Fibroblast of pulmonary artery (primary cell): ENCODE results near the gene APP.

Experiments
- DNase-seq: peaks from one replicate; pipeline ENCODE4 v3.0.0-alpha.2; 2010; ENCODE audit warnings: low read depth
- H3K4me3 ChIP-seq: replicated peaks from 2 replicates; pipeline ENCODE4 v1.5.1; 2011; ENCODE audit warnings: low read depth, mild to moderate bottlenecking, control low read depth, low read length, moderate library complexity
- TF ChIP-seq, protein P1 (sequence below): IDR thresholded peaks from 2 replicates; pipeline ENCODE4 v1.5.1; 2011; ENCODE audit warnings: mild to moderate bottlenecking, control low read depth, low read length, inconsistent platforms; ENCODE audit errors: missing control alignments

APP gene

GRCh38 chr21:26124421-26124833 lies 46.1 kb downstream of the APP start:
- TF ChIP-seq, protein P1, sequence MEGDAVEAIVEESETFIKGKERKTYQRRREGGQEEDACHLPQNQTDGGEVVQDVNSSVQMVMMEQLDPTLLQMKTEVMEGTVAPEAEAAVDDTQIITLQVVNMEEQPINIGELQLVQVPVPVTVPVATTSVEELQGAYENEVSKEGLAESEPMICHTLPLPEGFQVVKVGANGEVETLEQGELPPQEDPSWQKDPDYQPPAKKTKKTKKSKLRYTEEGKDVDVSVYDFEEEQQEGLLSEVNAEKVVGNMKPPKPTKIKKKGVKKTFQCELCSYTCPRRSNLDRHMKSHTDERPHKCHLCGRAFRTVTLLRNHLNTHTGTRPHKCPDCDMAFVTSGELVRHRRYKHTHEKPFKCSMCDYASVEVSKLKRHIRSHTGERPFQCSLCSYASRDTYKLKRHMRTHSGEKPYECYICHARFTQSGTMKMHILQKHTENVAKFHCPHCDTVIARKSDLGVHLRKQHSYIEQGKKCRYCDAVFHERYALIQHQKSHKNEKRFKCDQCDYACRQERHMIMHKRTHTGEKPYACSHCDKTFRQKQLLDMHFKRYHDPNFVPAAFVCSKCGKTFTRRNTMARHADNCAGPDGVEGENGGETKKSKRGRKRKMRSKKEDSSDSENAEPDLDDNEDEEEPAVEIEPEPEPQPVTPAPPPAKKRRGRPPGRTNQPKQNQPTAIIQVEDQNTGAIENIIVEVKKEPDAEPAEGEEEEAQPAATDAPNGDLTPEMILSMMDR = no peak
- H3K4me3 ChIP-seq = no peak overlapping the region
- peak; percentile 55 for DNase-seq

DNA sequence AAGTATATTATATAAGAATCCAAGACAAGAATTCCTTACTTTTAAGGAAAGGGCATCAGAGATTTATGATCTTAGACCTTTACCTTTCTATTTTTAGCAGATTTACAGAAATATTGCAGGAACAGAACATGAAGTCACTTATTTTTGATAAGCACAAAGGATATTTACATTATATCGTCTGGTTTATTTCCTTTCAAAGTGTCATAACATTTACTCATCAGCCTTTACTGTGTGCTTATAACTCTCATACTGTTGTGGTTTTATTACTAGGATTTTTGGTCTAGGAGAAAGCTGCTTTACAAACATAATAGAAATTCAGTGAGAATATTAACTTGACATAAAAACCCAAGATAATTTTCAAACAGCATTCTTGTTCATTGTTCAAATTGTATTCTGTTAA lies 47.6 kb downstream of the APP start:
- no peak for DNase-seq
- no peak overlapping the region for H3K4me3 ChIP-seq
- TF ChIP-seq, protein P1 = no peak

GRCh38 chr21:26120828-26121227 lies 49.7 kb downstream of the APP start:
- H3K4me3 ChIP-seq = no peak overlapping the region
- peak; percentile 40 for DNase-seq
- TF ChIP-seq, protein P1 = no peak

- TF ChIP-seq, protein P1 = no peak
- DNase-seq = no peak
- no peak overlapping the region for H3K4me3 ChIP-seq
Observed at GRCh38 chr21:26119906-26120305, 50.7 kb downstream of the APP start.

- no peak overlapping the region for H3K4me3 ChIP-seq
- DNase-seq = no peak
- TF ChIP-seq, protein P1 = no peak
Observed at GRCh38 chr21:26118938-26119540, 51.5 kb downstream of the APP start.

- TF ChIP-seq, protein P1 = no peak
- no peak for DNase-seq
- no peak overlapping the region for H3K4me3 ChIP-seq
Observed at GRCh38 chr21:26117972-26118367, 52.6 kb downstream of the APP start.

DNA sequence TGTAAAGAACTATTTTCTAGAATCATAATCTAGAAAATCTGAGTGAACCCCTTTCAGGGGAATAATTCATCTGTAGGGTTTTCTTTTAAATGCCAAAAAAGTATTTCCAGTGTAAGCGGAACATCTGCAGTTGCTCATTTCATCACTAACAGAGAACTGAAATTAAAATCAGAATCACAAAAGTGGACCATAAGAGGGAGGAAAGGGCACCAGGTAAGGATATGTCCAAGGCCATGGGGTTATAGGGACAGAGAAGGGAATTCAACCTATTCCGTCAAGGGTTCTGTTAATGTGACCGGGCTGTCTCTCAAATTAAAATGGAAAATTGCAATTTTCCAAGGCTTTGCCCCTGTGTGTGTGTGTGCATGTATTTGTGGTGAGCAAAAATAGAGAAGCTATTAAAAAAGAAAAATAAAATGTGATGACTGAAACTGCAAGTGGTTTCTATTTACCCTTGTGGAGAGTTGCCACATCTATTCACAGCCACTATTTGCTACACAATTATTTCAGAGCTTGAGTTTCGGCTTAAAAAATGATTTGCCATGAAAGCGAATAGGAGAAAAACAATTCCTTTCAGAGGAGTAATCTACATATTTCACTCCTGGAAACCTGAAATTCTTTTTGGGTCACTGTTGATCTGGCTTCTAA lies 53.1 kb downstream of the APP start:
- H3K4me3 ChIP-seq = no peak overlapping the region
- no peak for DNase-seq
- TF ChIP-seq, protein P1 = no peak
